ENCODE data around the gene PARD6B. TPM values are rescaled to one million over a fixed set of nuclear protein-coding genes. Genes with fewer than 3 reads are reported as not detected.

Gene PARD6B
- total and polyA plus RNA-seq, 2 of the 13 experiments (the other 11 are each of a cell fraction or from before 2014, with no cell fraction given) = 6.9 to 22.2 TPM

- no peak for TF ChIP-seq ARHGAP35 (CRISPR knock-in tag; IDR thresholded peaks at IDR 0.05; ENCODE audit: borderline replicate concordance)
- no peak for TF ChIP-seq YEATS2 (CRISPR knock-in tag; IDR thresholded peaks at IDR 0.05; ENCODE audit: borderline replicate concordance)
- no peak for TF ChIP-seq KLF6 (CRISPR knock-in tag; IDR thresholded peaks at IDR 0.05)
- no peak for TF ChIP-seq KLF16 (CRISPR knock-in tag; IDR thresholded peaks at IDR 0.05)
- TF ChIP-seq ZNF337 (CRISPR knock-in tag; IDR thresholded peaks at IDR 0.05; ENCODE audit: borderline replicate concordance, low read depth) = no peak
- no peak for TF ChIP-seq ZNF619 (CRISPR knock-in tag; IDR thresholded peaks at IDR 0.05)
- TF ChIP-seq ZNF747 (CRISPR knock-in tag; IDR thresholded peaks at IDR 0.05; ENCODE audit: borderline replicate concordance) = no peak
- no peak for TF ChIP-seq BORCS8-MEF2B (CRISPR knock-in tag; IDR thresholded peaks at IDR 0.05)
- no peak for TF ChIP-seq ZNF441 (CRISPR knock-in tag; IDR thresholded peaks at IDR 0.05; ENCODE audit: borderline replicate concordance)
- TF ChIP-seq SP2 (CRISPR knock-in tag; IDR thresholded peaks at IDR 0.05) = no peak
- TF ChIP-seq ZFX (CRISPR knock-in tag; IDR thresholded peaks at IDR 0.05; ENCODE audit: low read depth) = no peak
- TF ChIP-seq ZNF354B (CRISPR knock-in tag; IDR thresholded peaks at IDR 0.05) = no peak
- TF ChIP-seq ZNF672 (CRISPR knock-in tag; IDR thresholded peaks at IDR 0.05) = no peak
- TF ChIP-seq TIGD3 (CRISPR knock-in tag; IDR thresholded peaks at IDR 0.05; ENCODE audit: borderline replicate concordance) = no peak
- TF ChIP-seq THAP9 (CRISPR knock-in tag; IDR thresholded peaks at IDR 0.05; ENCODE audit: borderline replicate concordance) = peak; percentile 31; the same call in 1 of the 2 replicates
- no peak for TF ChIP-seq NCOA2 (CRISPR knock-in tag; IDR thresholded peaks at IDR 0.05)
- TF ChIP-seq ZNF317 (CRISPR knock-in tag; IDR thresholded peaks at IDR 0.05) = no peak
- TF ChIP-seq POLR2A (IDR thresholded peaks at IDR 0.05; ENCODE audit: insufficient read depth in 1 of 2, low read depth in 2 of 2, low read length in 2 of 2) = no peak
- TF ChIP-seq, protein P1, sequence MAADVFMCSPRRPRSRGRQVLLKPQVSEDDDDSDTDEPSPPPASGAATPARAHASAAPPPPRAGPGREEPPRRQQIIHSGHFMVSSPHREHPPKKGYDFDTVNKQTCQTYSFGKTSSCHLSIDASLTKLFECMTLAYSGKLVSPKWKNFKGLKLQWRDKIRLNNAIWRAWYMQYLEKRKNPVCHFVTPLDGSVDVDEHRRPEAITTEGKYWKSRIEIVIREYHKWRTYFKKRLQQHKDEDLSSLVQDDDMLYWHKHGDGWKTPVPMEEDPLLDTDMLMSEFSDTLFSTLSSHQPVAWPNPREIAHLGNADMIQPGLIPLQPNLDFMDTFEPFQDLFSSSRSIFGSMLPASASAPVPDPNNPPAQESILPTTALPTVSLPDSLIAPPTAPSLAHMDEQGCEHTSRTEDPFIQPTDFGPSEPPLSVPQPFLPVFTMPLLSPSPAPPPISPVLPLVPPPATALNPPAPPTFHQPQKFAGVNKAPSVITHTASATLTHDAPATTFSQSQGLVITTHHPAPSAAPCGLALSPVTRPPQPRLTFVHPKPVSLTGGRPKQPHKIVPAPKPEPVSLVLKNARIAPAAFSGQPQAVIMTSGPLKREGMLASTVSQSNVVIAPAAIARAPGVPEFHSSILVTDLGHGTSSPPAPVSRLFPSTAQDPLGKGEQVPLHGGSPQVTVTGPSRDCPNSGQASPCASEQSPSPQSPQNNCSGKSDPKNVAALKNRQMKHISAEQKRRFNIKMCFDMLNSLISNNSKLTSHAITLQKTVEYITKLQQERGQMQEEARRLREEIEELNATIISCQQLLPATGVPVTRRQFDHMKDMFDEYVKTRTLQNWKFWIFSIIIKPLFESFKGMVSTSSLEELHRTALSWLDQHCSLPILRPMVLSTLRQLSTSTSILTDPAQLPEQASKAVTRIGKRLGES (CRISPR knock-in tag; IDR thresholded peaks at IDR 0.05; ENCODE audit: borderline replicate concordance) = no peak
- TF ChIP-seq PRDM4 (CRISPR knock-in tag; IDR thresholded peaks at IDR 0.05; ENCODE audit: borderline replicate concordance) = no peak
These were observed 31.2 kb downstream of the PARD6B start (continued) for GRCh38 chr20:50762435-50763220.

Data from HepG2 (cell line).